ENCODE data around the gene IVNS1ABP. TPM values are rescaled to one million over a fixed set of nuclear protein-coding genes. Genes with fewer than 3 reads are reported as not detected.

Gene IVNS1ABP
- total RNA-seq, 1 experiment from 2014 or later: 57.9 TPM

DNA sequence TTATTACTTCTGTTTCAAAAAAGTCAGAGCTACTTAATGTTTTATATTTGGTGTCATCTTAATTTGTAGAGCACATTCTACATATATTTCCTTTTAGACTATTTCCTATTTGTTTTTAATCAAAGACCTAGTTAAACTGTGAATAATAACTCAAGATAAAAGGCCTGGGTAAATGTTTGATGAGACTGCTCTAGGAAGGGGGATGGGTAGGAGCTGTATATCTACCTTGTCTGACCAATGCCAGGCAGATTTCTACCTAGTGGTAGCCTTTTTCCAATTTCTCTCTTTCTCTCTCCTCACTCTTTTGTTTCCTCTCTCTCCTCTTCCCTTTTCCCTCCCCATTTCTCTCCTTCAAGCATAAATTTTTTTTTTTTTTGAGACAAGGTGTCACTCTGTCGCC is 31.9 kb upstream of the IVNS1ABP start:
- ChIA-PET CTCF (no interaction called here), POLR2A (no interaction called here), RAD21 (ENCODE audit: low non-redundant PET in 1 of 2, low total read pairs in 2 of 2, uncharacterized antibody in 2 of 2, unreplicated experiment in 2 of 2) (no interaction called here)
- Histone ChIP-seq H3K27me3 (ENCODE audit: insufficient read depth, low read length) (no peaks in the 10 kb centered on the region), H3K9me3 (ENCODE audit: control insufficient read depth in 1 of 2, insufficient read depth in 1 of 2, low read depth in 1 of 2, low read length in 2 of 2) (no peaks in the 10 kb centered on the region), H4K20me1 (ENCODE audit: insufficient read depth) (no peaks in the 10 kb centered on the region), H3K4me3 (replicated peaks in 1 of 2; ENCODE audit: low read depth in 1 of 2, low read length in 2 of 2) (no peak overlapping the region), H2AFZ (ENCODE audit: low read depth, low read length, poor library complexity, severe bottlenecking) (no peak overlapping the region), H3K27ac (ENCODE audit: low read depth, low read length) (no peak overlapping the region), H3K4me2 (ENCODE audit: low read length) (no peak overlapping the region), H3K4me1 (ENCODE audit: control insufficient read depth in 1 of 2, insufficient read depth in 2 of 2, low read length in 2 of 2) (no peaks in the 10 kb centered on the region), H3K9ac (ENCODE audit: low read length) (no peak overlapping the region), H3K36me3 (ENCODE audit: control insufficient read depth in 1 of 2, insufficient read depth in 2 of 2, low read length in 2 of 2) (no peaks in the 10 kb centered on the region), H3K9me2 (ENCODE audit: insufficient read depth) (no peaks in the 10 kb centered on the region), H3K79me2 (ENCODE audit: insufficient read depth, low read length) (no peaks in the 10 kb centered on the region)
- no peak for ATAC-seq
- TF ChIP-seq, protein P1, sequence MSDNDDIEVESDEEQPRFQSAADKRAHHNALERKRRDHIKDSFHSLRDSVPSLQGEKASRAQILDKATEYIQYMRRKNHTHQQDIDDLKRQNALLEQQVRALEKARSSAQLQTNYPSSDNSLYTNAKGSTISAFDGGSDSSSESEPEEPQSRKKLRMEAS (IDR thresholded peaks at IDR 0.05): no peak
- TF ChIP-seq, protein P2, sequence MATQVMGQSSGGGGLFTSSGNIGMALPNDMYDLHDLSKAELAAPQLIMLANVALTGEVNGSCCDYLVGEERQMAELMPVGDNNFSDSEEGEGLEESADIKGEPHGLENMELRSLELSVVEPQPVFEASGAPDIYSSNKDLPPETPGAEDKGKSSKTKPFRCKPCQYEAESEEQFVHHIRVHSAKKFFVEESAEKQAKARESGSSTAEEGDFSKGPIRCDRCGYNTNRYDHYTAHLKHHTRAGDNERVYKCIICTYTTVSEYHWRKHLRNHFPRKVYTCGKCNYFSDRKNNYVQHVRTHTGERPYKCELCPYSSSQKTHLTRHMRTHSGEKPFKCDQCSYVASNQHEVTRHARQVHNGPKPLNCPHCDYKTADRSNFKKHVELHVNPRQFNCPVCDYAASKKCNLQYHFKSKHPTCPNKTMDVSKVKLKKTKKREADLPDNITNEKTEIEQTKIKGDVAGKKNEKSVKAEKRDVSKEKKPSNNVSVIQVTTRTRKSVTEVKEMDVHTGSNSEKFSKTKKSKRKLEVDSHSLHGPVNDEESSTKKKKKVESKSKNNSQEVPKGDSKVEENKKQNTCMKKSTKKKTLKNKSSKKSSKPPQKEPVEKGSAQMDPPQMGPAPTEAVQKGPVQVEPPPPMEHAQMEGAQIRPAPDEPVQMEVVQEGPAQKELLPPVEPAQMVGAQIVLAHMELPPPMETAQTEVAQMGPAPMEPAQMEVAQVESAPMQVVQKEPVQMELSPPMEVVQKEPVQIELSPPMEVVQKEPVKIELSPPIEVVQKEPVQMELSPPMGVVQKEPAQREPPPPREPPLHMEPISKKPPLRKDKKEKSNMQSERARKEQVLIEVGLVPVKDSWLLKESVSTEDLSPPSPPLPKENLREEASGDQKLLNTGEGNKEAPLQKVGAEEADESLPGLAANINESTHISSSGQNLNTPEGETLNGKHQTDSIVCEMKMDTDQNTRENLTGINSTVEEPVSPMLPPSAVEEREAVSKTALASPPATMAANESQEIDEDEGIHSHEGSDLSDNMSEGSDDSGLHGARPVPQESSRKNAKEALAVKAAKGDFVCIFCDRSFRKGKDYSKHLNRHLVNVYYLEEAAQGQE (IDR thresholded peaks at IDR 0.05; ENCODE audit: low read depth): no peak
- TF ChIP-seq FOSL1 (IDR thresholded peaks at IDR 0.05; ENCODE audit: low read depth) (no peak), CBX3 (IDR thresholded peaks at IDR 0.05; ENCODE audit: low read depth) (no peak), JUND (IDR thresholded peaks at IDR 0.05) (no peak), ELF1 (IDR thresholded peaks at IDR 0.05; ENCODE audit: borderline replicate concordance, low read depth) (no peak), ZFX (IDR thresholded peaks at IDR 0.05) (no peak), RAD21 (IDR thresholded peaks at IDR 0.05; ENCODE audit: low read depth) (no peak), CEBPB (IDR thresholded peaks at IDR 0.05; ENCODE audit: low read depth) (no peak), EZH2phosphoT487 (IDR thresholded peaks at IDR 0.05; ENCODE audit: borderline replicate concordance) (no peak)
- intact Hi-C loops (cut with micrococcal nuclease): loop anchor here (10.0 kb wide), 1 partner anchor 196 kb away; no protein-coding TSS in a partner anchor
- no TSS peak for BruUV-seq (replicated peaks)
- DNase-seq (ENCODE audit: low read depth, low spot score): no peak

All from HCT116 (cell line).